Activated T-cell treated with anti-CD3 and anti-CD28 coated beads, Interleukin-2, amount 50 U/mL, for 4 hours (primary cell): ENCODE results near the gene ORAI3. TPM values are rescaled to one million over a fixed set of nuclear protein-coding genes. Genes with fewer than 3 reads are reported as not detected.

Experiments
- ATAC-seq, 2 donors: fragments of 200-7000 bp; cut with Tn5 transposase; one replicate each; pipeline ENCODE4 v1.10.0; 2021
- DNase-seq: peaks from one replicate; pipeline ENCODE4 v3.0.0-alpha.2; 2020
- H3K27me3 Mint-ChIP-seq: one replicate; pipeline ENCODE4 v1.8.0; 2021; ENCODE audit warnings: low read depth, mixed read lengths
- H3K36me3 Mint-ChIP-seq: one replicate; pipeline ENCODE4 v1.8.0; 2022; ENCODE audit warnings: mixed read lengths; ENCODE audit not compliant: insufficient read depth
- H3K4me1 Mint-ChIP-seq: one replicate; pipeline ENCODE4 v1.8.0; 2021; ENCODE audit warnings: low read depth, mixed read lengths
- H3K4me3 Mint-ChIP-seq: one replicate; pipeline ENCODE4 v1.8.0; 2021; ENCODE audit warnings: mild to moderate bottlenecking, moderate library complexity, mixed read lengths
- H3K9me3 Mint-ChIP-seq: one replicate; pipeline ENCODE4 v1.8.0; 2021; ENCODE audit warnings: mixed read lengths
- total RNA-seq, 3 donors: library from RNA; stranded (reverse); gene quantifications; one replicate each; pipeline ENCODE4 v1.2.1, GENCODE V29; 2021

The ORAI3 gene
- total RNA-seq, 3 donors from 2014 or later: 1.5 to 3.3 (median 2.8) TPM

GRCh38 chr16:30920891-30921290, 28.0 kb upstream of the ORAI3 start:
- peaks cover 13% of the 10 kb centered on the region for H3K4me1 Mint-ChIP-seq
- H3K9me3 Mint-ChIP-seq: no peaks in the 10 kb centered on the region
- no peaks in the 10 kb centered on the region for H3K27me3 Mint-ChIP-seq
- DNase-seq (no peak), ATAC-seq (no peak)
- no peaks in the 10 kb centered on the region for H3K36me3 Mint-ChIP-seq
- peak overlapping the region; percentile 27 for H3K4me3 Mint-ChIP-seq

- Mint-ChIP-seq H3K36me3 (no peaks in the 10 kb centered on the region), H3K27me3 (no peaks in the 10 kb centered on the region), H3K4me1 (peaks cover 15% of the 10 kb centered on the region), H3K4me3 (peak overlapping the region; percentile 99), H3K9me3 (no peaks in the 10 kb centered on the region)
- DNase-seq: no peak
- ATAC-seq: no peak
Measured at GRCh38 chr16:30921459-30921747, 27.5 kb upstream of the ORAI3 start.

- Mint-ChIP-seq H3K4me1 (peaks cover 15% of the 10 kb centered on the region), H3K27me3 (no peaks in the 10 kb centered on the region), H3K4me3 (peak overlapping the region; percentile 99), H3K36me3 (no peaks in the 10 kb centered on the region), H3K9me3 (no peaks in the 10 kb centered on the region)
- DNase-seq (peak; percentile 86), ATAC-seq (no peak)
Measured at GRCh38 chr16:30921748-30922419, 27.0 kb upstream of the ORAI3 start.

GRCh38 chr16:30922420-30922959, 26.4 kb upstream of the ORAI3 start:
- no peaks in the 10 kb centered on the region for H3K36me3 Mint-ChIP-seq
- DNase-seq (peak; percentile 99), ATAC-seq (peak; percentile 81 to 82)
- no peaks in the 10 kb centered on the region for H3K27me3 Mint-ChIP-seq
- peaks cover 15% of the 10 kb centered on the region for H3K4me1 Mint-ChIP-seq
- H3K4me3 Mint-ChIP-seq: peak overlapping the region; percentile 99
- H3K9me3 Mint-ChIP-seq: no peaks in the 10 kb centered on the region

- ATAC-seq (peak; percentile 75 to 78), DNase-seq (peak; percentile 91)
- Mint-ChIP-seq H3K27me3 (no peaks in the 10 kb centered on the region), H3K4me1 (peaks cover 15% of the 10 kb centered on the region), H3K4me3 (peak overlapping the region; percentile 99), H3K9me3 (no peaks in the 10 kb centered on the region), H3K36me3 (no peaks in the 10 kb centered on the region)
Measured at GRCh38 chr16:30922960-30923535, 25.8 kb upstream of the ORAI3 start.

- Mint-ChIP-seq H3K4me3 (peak within 1 kb of the TSS; percentile 99), H3K4me1 (peaks cover 15% of the 10 kb centered on the region), H3K36me3 (no peaks in the 10 kb centered on the region), H3K9me3 (no peaks in the 10 kb centered on the region), H3K27me3 (no peaks in the 10 kb centered on the region)
- ATAC-seq (no peak), DNase-seq (no peak)
Measured at GRCh38 chr16:30923554-30924075, 25.3 kb upstream of the ORAI3 start, which contains the start of gene FBXL19. Gene FBXL19, plus strand, starts transcription at chr16:30923572. Its CDS starts 2,183 bp downstream, at chr16:30925755.

GRCh38 chr16:30924076-30924912, 24.6 kb upstream of the ORAI3 start:
- Mint-ChIP-seq H3K9me3 (no peaks in the 10 kb centered on the region), H3K4me1 (peaks cover 15% of the 10 kb centered on the region), H3K27me3 (no peaks in the 10 kb centered on the region), H3K4me3 (peak overlapping the region; percentile 75), H3K36me3 (no peaks in the 10 kb centered on the region)
- no peak for ATAC-seq
- DNase-seq: no peak

GRCh38 chr16:30924913-30925631, 23.8 kb upstream of the ORAI3 start:
- Mint-ChIP-seq H3K4me1 (peaks cover 15% of the 10 kb centered on the region), H3K27me3 (no peaks in the 10 kb centered on the region), H3K36me3 (no peaks in the 10 kb centered on the region)

GRCh38 chr16:30925632-30925987, 23.3 kb upstream of the ORAI3 start:
- H3K36me3 Mint-ChIP-seq: no peaks in the 10 kb centered on the region
- ATAC-seq: no peak
- no peaks in the 10 kb centered on the region for H3K27me3 Mint-ChIP-seq
- H3K9me3 Mint-ChIP-seq: no peaks in the 10 kb centered on the region
- no peak overlapping the region for H3K4me3 Mint-ChIP-seq
- no peak for DNase-seq
- peaks cover 15% of the 10 kb centered on the region for H3K4me1 Mint-ChIP-seq

More at GRCh38 chr16:30924913-30925631, 23.8 kb upstream of the ORAI3 start:
- DNase-seq (no peak), ATAC-seq (no peak)
- Mint-ChIP-seq H3K9me3 (no peaks in the 10 kb centered on the region), H3K4me3 (peak overlapping the region; percentile 75)

- ATAC-seq (no peak), DNase-seq (no peak)
- H3K4me3 Mint-ChIP-seq: peak overlapping the region; percentile 27
- H3K36me3 Mint-ChIP-seq: peaks cover 2% of the 10 kb centered on the region
- H3K4me1 Mint-ChIP-seq: peaks cover 15% of the 10 kb centered on the region
- no peaks in the 10 kb centered on the region for H3K9me3 Mint-ChIP-seq
- no peaks in the 10 kb centered on the region for H3K27me3 Mint-ChIP-seq
Measured at GRCh38 chr16:30925995-30926811, 22.7 kb upstream of the ORAI3 start.

GRCh38 chr16:30926937-30927788, 21.7 kb upstream of the ORAI3 start:
- H3K36me3 Mint-ChIP-seq: peaks cover 3% of the 10 kb centered on the region
- no peaks in the 10 kb centered on the region for H3K27me3 Mint-ChIP-seq
- no peak overlapping the region for H3K4me3 Mint-ChIP-seq
- ATAC-seq: no peak
- DNase-seq: no peak
- H3K4me1 Mint-ChIP-seq: peaks cover 11% of the 10 kb centered on the region
- no peaks in the 10 kb centered on the region for H3K9me3 Mint-ChIP-seq

GRCh38 chr16:30927789-30928378, 21.0 kb upstream of the ORAI3 start:
- Mint-ChIP-seq H3K27me3 (no peaks in the 10 kb centered on the region), H3K4me1 (peaks cover 9% of the 10 kb centered on the region), H3K4me3 (no peak overlapping the region), H3K36me3 (peaks cover 4% of the 10 kb centered on the region), H3K9me3 (no peaks in the 10 kb centered on the region)
- ATAC-seq (peak; percentile 20 to 44), DNase-seq (no peak)
